HG03520 (cell line): Measurements from ENCODE around the gene NEU4.
A peak's percentile ranks its signal among the peaks of the same experiment; 100 is the strongest.
"Not testable (repeated sequence)": the region's sequence is repeated elsewhere in the genome, so short reads cannot be mapped to it uniquely, and the experiment has no call there.

ENCODE experiments used
- ATAC-seq: cut with Tn5 transposase; IDR thresholded peaks from one replicate; pipeline ENCODE4 v1.9.1; 2021; ENCODE audit warnings: mild to moderate bottlenecking, moderate library complexity; ENCODE audit not compliant: unreplicated experiment

Gene NEU4

GRCh38 chr2:241833101-241833663, 24.2 kb downstream of the NEU4 start:
- ATAC-seq, result no peak

GRCh38 chr2:241833756-241834526, 24.9 kb downstream of the NEU4 start:
- ATAC-seq, result not testable (repeated sequence)

- no peak for ATAC-seq
Observed at GRCh38 chr2:241834527-241835210, 25.7 kb downstream of the NEU4 start.

GRCh38 chr2:241835611-241836010, 26.6 kb downstream of the NEU4 start:
- no peak for ATAC-seq

GRCh38 chr2:241836292-241836691, 27.3 kb downstream of the NEU4 start:
- no peak for ATAC-seq

- ATAC-seq, result no peak
Observed at GRCh38 chr2:241837197-241837965, 28.4 kb downstream of the NEU4 start.

GRCh38 chr2:241841181-241842066, 32.4 kb downstream of the NEU4 start:
- ATAC-seq, result no peak

- no peak for ATAC-seq
Observed at GRCh38 chr2:241842067-241842415, 33.0 kb downstream of the NEU4 start.

- ATAC-seq, result no peak
Observed at GRCh38 chr2:241842620-241843211, 33.7 kb downstream of the NEU4 start.

- ATAC-seq, result no peak
Observed at GRCh38 chr2:241843321-241844065, 34.5 kb downstream of the NEU4 start.

GRCh38 chr2:241844066-241844728, 35.2 kb downstream of the NEU4 start:
- ATAC-seq, result peak; percentile 70

GRCh38 chr2:241844831-241845578, 36.0 kb downstream of the NEU4 start:
- no peak for ATAC-seq

- no peak for ATAC-seq
Observed at GRCh38 chr2:241846406-241846805, 37.4 kb downstream of the NEU4 start.

- ATAC-seq, result no peak
Observed at GRCh38 chr2:241848761-241849615, 40.0 kb downstream of the NEU4 start.

GRCh38 chr2:241849616-241850543, 40.9 kb downstream of the NEU4 start:
- no peak for ATAC-seq
